ENCODE data around the gene CCDC80.

The CCDC80 gene

GRCh38 chr3:112615989-112616731 lies 24.8 kb downstream of the CCDC80 start:
- DNase-seq (ENCODE audit: low read depth, low spot score): no peak
- WGBS (ENCODE audit: insufficient coverage, insufficient read length): no CpG with 5 or more reads among the region's 7 CpGs
- H3K27me3 ChIP-seq (ENCODE audit: control insufficient read depth, insufficient read depth, low read length): no peaks in the 10 kb centered on the region
- H3K4me1 ChIP-seq (ENCODE audit: control insufficient read depth, insufficient read depth, low read length): peaks cover 2% of the 10 kb centered on the region; the same call in 1 of the 2 replicates
- H3K27ac ChIP-seq (ENCODE audit: low read length): no peak overlapping the region
- H3K9me3 ChIP-seq (ENCODE audit: control insufficient read depth, insufficient read depth, low read length): no peaks in the 10 kb centered on the region; the same call in 1 of the 2 replicates
- H3K36me3 ChIP-seq (ENCODE audit: control insufficient read depth, insufficient read depth, low read length): no peaks in the 10 kb centered on the region
- no peak overlapping the region for H3K4me3 ChIP-seq (ENCODE audit: low read length)

GRCh38 chr3:112611752-112612515 lies 29.0 kb downstream of the CCDC80 start:
- Histone ChIP-seq H3K9me3 (ENCODE audit: control insufficient read depth, insufficient read depth, low read length) (no peaks in the 10 kb centered on the region; the same call in 1 of the 2 replicates), H3K36me3 (ENCODE audit: control insufficient read depth, insufficient read depth, low read length) (no peaks in the 10 kb centered on the region), H3K27me3 (ENCODE audit: control insufficient read depth, insufficient read depth, low read length) (no peaks in the 10 kb centered on the region), H3K27ac (ENCODE audit: low read length) (no peak overlapping the region), H3K4me1 (ENCODE audit: control insufficient read depth, insufficient read depth, low read length) (peaks cover 2% of the 10 kb centered on the region; the same call in 1 of the 2 replicates), H3K4me3 (ENCODE audit: low read length) (no peak overlapping the region)
- DNase-seq (ENCODE audit: low read depth, low spot score): no peak
- WGBS (ENCODE audit: insufficient coverage, insufficient read length): no CpG with 5 or more reads among the region's 5 CpGs

GRCh38 chr3:112610121-112610520 lies 30.8 kb downstream of the CCDC80 start:
- Histone ChIP-seq H3K9me3 (ENCODE audit: control insufficient read depth, insufficient read depth, low read length) (no peaks in the 10 kb centered on the region), H3K27ac (ENCODE audit: low read length) (no peak overlapping the region), H3K4me1 (ENCODE audit: control insufficient read depth, insufficient read depth, low read length) (no peaks in the 10 kb centered on the region), H3K36me3 (ENCODE audit: control insufficient read depth, insufficient read depth, low read length) (no peaks in the 10 kb centered on the region), H3K27me3 (ENCODE audit: control insufficient read depth, insufficient read depth, low read length) (no peaks in the 10 kb centered on the region), H3K4me3 (ENCODE audit: low read length) (no peak overlapping the region)
- DNase-seq (ENCODE audit: low read depth, low spot score): no peak
- 100% methylated on average over 2 of the region's 3 CpGs for WGBS (ENCODE audit: insufficient coverage, insufficient read length)

GRCh38 chr3:112607863-112608262 lies 33.1 kb downstream of the CCDC80 start:
- Histone ChIP-seq H3K36me3 (ENCODE audit: control insufficient read depth, insufficient read depth, low read length) (no peaks in the 10 kb centered on the region), H3K4me1 (ENCODE audit: control insufficient read depth, insufficient read depth, low read length) (no peaks in the 10 kb centered on the region)
- DNase-seq (ENCODE audit: low read depth, low spot score): no peak

GRCh38 chr3:112606098-112606497 lies 34.8 kb downstream of the CCDC80 start:
- WGBS (ENCODE audit: insufficient coverage, insufficient read length): no CpG with 5 or more reads among the region's 2 CpGs
- no peaks in the 10 kb centered on the region for H3K27me3 ChIP-seq (ENCODE audit: control insufficient read depth, insufficient read depth, low read length)
- H3K4me1 ChIP-seq (ENCODE audit: control insufficient read depth, insufficient read depth, low read length): no peaks in the 10 kb centered on the region
- no peak overlapping the region for H3K27ac ChIP-seq (ENCODE audit: low read length)
- H3K4me3 ChIP-seq (ENCODE audit: low read length): no peak overlapping the region
- no peaks in the 10 kb centered on the region for H3K9me3 ChIP-seq (ENCODE audit: control insufficient read depth, insufficient read depth, low read length)
- no peaks in the 10 kb centered on the region for H3K36me3 ChIP-seq (ENCODE audit: control insufficient read depth, insufficient read depth, low read length)
- DNase-seq (ENCODE audit: low read depth, low spot score): no peak

More at GRCh38 chr3:112607863-112608262, 33.1 kb downstream of the CCDC80 start:
- H3K27me3 ChIP-seq (ENCODE audit: control insufficient read depth, insufficient read depth, low read length): no peaks in the 10 kb centered on the region
- H3K9me3 ChIP-seq (ENCODE audit: control insufficient read depth, insufficient read depth, low read length): no peaks in the 10 kb centered on the region
- no peak overlapping the region for H3K27ac ChIP-seq (ENCODE audit: low read length)
- no peak overlapping the region for H3K4me3 ChIP-seq (ENCODE audit: low read length)

- no peaks in the 10 kb centered on the region for H3K36me3 ChIP-seq (ENCODE audit: control insufficient read depth, insufficient read depth, low read length)
- H3K27ac ChIP-seq (ENCODE audit: low read length): no peak overlapping the region
- H3K4me1 ChIP-seq (ENCODE audit: control insufficient read depth, insufficient read depth, low read length): no peaks in the 10 kb centered on the region
- no peak overlapping the region for H3K4me3 ChIP-seq (ENCODE audit: low read length)
- no peak for DNase-seq (ENCODE audit: low read depth, low spot score)
- H3K9me3 ChIP-seq (ENCODE audit: control insufficient read depth, insufficient read depth, low read length): no peaks in the 10 kb centered on the region
- H3K27me3 ChIP-seq (ENCODE audit: control insufficient read depth, insufficient read depth, low read length): no peaks in the 10 kb centered on the region
- WGBS (ENCODE audit: insufficient coverage, insufficient read length): no CpG with 5 or more reads among the region's 9 CpGs
These were observed 35.7 kb downstream of the CCDC80 start for GRCh38 chr3:112605285-112605684.

GRCh38 chr3:112604536-112604935 lies 36.4 kb downstream of the CCDC80 start:
- H3K4me1 ChIP-seq (ENCODE audit: control insufficient read depth, insufficient read depth, low read length): no peaks in the 10 kb centered on the region
- no peaks in the 10 kb centered on the region for H3K36me3 ChIP-seq (ENCODE audit: control insufficient read depth, insufficient read depth, low read length)
- H3K4me3 ChIP-seq (ENCODE audit: low read length): no peak overlapping the region
- no CpG with 5 or more reads among the region's 4 CpGs for WGBS (ENCODE audit: insufficient coverage, insufficient read length)
- DNase-seq (ENCODE audit: low read depth, low spot score): no peak
- H3K27ac ChIP-seq (ENCODE audit: low read length): no peak overlapping the region
- no peaks in the 10 kb centered on the region for H3K27me3 ChIP-seq (ENCODE audit: control insufficient read depth, insufficient read depth, low read length)
- no peaks in the 10 kb centered on the region for H3K9me3 ChIP-seq (ENCODE audit: control insufficient read depth, insufficient read depth, low read length)

- no peak overlapping the region for H3K27ac ChIP-seq (ENCODE audit: low read length)
- no peaks in the 10 kb centered on the region for H3K36me3 ChIP-seq (ENCODE audit: control insufficient read depth, insufficient read depth, low read length)
- no peak overlapping the region for H3K4me3 ChIP-seq (ENCODE audit: low read length)
- H3K4me1 ChIP-seq (ENCODE audit: control insufficient read depth, insufficient read depth, low read length): no peaks in the 10 kb centered on the region
- H3K27me3 ChIP-seq (ENCODE audit: control insufficient read depth, insufficient read depth, low read length): no peaks in the 10 kb centered on the region
- no peaks in the 10 kb centered on the region for H3K9me3 ChIP-seq (ENCODE audit: control insufficient read depth, insufficient read depth, low read length)
- DNase-seq (ENCODE audit: low read depth, low spot score): no peak
These were observed 38.6 kb downstream of the CCDC80 start for GRCh38 chr3:112602217-112602838.

GRCh38 chr3:112598731-112599130 lies 42.2 kb downstream of the CCDC80 start:
- Histone ChIP-seq H3K36me3 (ENCODE audit: control insufficient read depth, insufficient read depth, low read length) (no peaks in the 10 kb centered on the region), H3K9me3 (ENCODE audit: control insufficient read depth, insufficient read depth, low read length) (no peaks in the 10 kb centered on the region), H3K27me3 (ENCODE audit: control insufficient read depth, insufficient read depth, low read length) (no peaks in the 10 kb centered on the region), H3K4me1 (ENCODE audit: control insufficient read depth, insufficient read depth, low read length) (no peaks in the 10 kb centered on the region), H3K27ac (ENCODE audit: low read length) (no peak overlapping the region), H3K4me3 (ENCODE audit: low read length) (no peak overlapping the region)
- DNase-seq (ENCODE audit: low read depth, low spot score): no peak

- Histone ChIP-seq H3K36me3 (ENCODE audit: control insufficient read depth, insufficient read depth, low read length) (no peaks in the 10 kb centered on the region), H3K4me1 (ENCODE audit: control insufficient read depth, insufficient read depth, low read length) (no peaks in the 10 kb centered on the region), H3K9me3 (ENCODE audit: control insufficient read depth, insufficient read depth, low read length) (no peaks in the 10 kb centered on the region), H3K27ac (ENCODE audit: low read length) (no peak overlapping the region), H3K27me3 (ENCODE audit: control insufficient read depth, insufficient read depth, low read length) (no peaks in the 10 kb centered on the region), H3K4me3 (ENCODE audit: low read length) (no peak overlapping the region)
- DNase-seq (ENCODE audit: low read depth, low spot score): no peak
- WGBS (ENCODE audit: insufficient coverage, insufficient read length): no CpG with 5 or more reads among the region's 2 CpGs
These were observed 43.0 kb downstream of the CCDC80 start for GRCh38 chr3:112597945-112598344.

Data from iPS DF 6.9 (cell line).